ENCODE results near the gene TPM2.

Gene TPM2

DNA sequence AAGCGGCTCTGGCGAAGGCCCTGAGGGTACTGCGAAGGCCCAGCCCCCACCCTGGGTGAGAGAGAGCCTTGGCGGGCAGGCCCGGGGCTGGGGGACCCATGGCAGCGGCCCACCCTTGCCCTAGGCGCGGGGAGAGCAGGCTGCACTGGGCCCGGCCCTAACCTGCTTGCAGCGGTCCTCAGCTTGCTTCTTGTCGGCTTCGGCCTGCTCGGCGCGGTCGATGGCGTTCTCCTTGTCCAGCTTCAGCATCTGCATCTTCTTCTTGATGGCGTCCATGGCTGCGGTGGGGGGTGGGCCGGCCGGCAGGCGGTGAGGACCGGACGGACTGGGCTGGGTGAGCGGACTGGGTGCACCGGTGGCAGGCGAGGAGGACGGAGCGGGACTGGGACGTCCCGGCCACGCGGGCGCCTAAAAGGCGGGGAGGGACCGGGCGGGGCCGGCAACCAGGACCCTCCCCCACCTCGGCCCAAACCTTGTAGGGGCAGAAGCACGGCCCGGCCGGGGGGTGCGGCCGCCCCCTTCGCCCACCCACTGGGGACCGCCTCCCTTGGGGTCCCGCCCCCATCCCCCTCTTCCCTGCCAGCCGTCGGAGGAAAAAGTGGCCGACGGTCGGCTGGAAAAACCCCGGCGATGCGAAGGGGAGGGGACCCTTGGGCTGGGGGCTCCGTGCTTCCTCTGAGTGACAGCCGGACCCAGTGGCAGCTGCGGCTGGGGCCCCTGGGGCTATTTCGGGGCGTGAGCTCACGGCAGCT, at the start of gene TPM2:
TPM2 (minus strand) TSS at position 384 of the 752 bp plus-strand sequence; CDS start at position 276, 108 bp downstream.
- H3K4me1 ChIP-seq (ENCODE audit: insufficient read depth, low read length) = peaks cover 7% of the 10 kb centered on the region
- peak within 1 kb of the TSS; percentile 57 for H3K4me3 ChIP-seq (ENCODE audit: low read length)
- no peaks in the 10 kb centered on the region for H3K36me3 ChIP-seq (ENCODE audit: insufficient read depth, low read length)
- H2AFZ ChIP-seq (ENCODE audit: low read depth, low read length) = peak within 1 kb of the TSS; percentile 100
- H3K9me3 ChIP-seq (ENCODE audit: low read length) = no peaks in the 10 kb centered on the region
- H3K27me3 ChIP-seq (ENCODE audit: insufficient read depth, low read length) = no peaks in the 10 kb centered on the region

GRCh38 chr9:35738924-35739323, 49.2 kb upstream of the TPM2 start:
- no peak overlapping the region for H3K4me3 ChIP-seq (ENCODE audit: low read length)
- H3K4me1 ChIP-seq (ENCODE audit: insufficient read depth, low read length) = no peaks in the 10 kb centered on the region
- H3K9me3 ChIP-seq (ENCODE audit: low read length) = no peaks in the 10 kb centered on the region
- peaks cover 85% of the 10 kb centered on the region for H3K36me3 ChIP-seq (ENCODE audit: insufficient read depth, low read length)
- no peak overlapping the region for H2AFZ ChIP-seq (ENCODE audit: low read depth, low read length)
- H3K27me3 ChIP-seq (ENCODE audit: insufficient read depth, low read length) = no peaks in the 10 kb centered on the region

DNA sequence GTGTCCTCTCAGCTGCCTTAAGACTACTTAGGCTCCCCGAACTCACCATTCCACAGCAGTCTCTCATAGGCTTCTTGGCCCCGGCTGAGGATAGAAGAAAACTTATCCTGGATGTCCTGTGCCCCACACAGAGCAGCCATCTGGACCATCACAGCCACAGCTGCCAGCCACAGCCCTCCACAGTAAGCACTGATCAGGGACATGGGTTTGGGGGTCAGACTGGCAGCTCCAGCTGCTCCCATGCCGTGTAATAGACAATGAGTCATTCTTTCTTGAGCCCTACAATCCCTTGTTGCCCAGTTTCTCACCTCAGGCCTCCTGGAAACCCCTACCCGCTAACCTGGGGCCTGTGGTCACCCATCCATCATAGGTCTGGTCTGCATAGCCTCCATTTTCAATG, 48.5 kb upstream of the TPM2 start:
- H3K9me3 ChIP-seq (ENCODE audit: low read length) = no peaks in the 10 kb centered on the region
- H3K4me1 ChIP-seq (ENCODE audit: insufficient read depth, low read length) = peaks cover 5% of the 10 kb centered on the region
- peaks cover 78% of the 10 kb centered on the region for H3K36me3 ChIP-seq (ENCODE audit: insufficient read depth, low read length)
- no peak overlapping the region for H2AFZ ChIP-seq (ENCODE audit: low read depth, low read length)
- H3K27me3 ChIP-seq (ENCODE audit: insufficient read depth, low read length) = no peaks in the 10 kb centered on the region
- no peak overlapping the region for H3K4me3 ChIP-seq (ENCODE audit: low read length)

DNA sequence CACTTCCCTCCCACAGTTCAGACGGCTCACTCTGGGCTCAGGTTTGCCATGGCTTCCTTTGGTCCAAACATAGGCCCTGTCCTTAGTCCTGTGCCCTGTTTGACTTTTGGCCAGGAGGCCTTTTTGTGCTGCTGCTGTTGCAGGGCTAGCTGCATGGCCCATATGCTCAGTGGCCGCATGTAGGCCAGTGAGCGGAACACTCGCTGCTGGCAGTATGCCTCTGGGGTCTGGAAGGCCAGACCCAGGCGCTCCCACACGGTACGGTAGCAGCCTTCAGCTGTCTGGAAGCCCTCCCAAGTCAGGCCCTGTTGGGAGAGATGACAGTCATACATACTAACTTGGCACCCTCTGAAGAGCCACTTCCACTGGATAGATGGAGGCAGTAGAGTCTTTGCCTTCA, 47.4 kb upstream of the TPM2 start:
- H3K27me3 ChIP-seq (ENCODE audit: insufficient read depth, low read length) = no peaks in the 10 kb centered on the region
- no peaks in the 10 kb centered on the region for H3K9me3 ChIP-seq (ENCODE audit: low read length)
- peaks cover 9% of the 10 kb centered on the region for H3K4me1 ChIP-seq (ENCODE audit: insufficient read depth, low read length)
- H2AFZ ChIP-seq (ENCODE audit: low read depth, low read length) = no peak overlapping the region
- no peak overlapping the region for H3K4me3 ChIP-seq (ENCODE audit: low read length)
- peaks cover 67% of the 10 kb centered on the region for H3K36me3 ChIP-seq (ENCODE audit: insufficient read depth, low read length)

DNA sequence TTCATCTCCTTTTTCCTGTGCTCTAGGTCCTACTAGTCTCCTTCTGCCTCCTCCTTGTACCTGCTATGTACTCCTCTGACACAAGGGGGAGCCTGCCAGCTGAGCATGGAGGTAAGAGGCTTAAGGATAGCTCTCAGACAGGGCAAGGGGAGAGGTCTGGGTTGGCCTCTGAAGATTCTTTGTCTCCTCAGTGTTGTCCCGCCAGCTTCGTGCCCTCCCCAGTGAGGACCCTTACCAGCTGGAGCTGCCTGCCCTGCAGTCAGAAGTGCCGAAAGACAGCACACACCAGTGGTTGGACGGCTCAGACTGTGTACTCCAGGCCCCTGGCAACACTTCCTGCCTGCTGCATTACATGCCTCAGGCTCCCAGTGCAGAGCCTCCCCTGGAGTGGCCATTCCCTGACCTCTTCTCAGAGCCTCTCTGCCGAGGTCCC, 46.5 kb upstream of the TPM2 start:
- Histone ChIP-seq H3K4me1 (ENCODE audit: insufficient read depth, low read length) (peaks cover 11% of the 10 kb centered on the region), H2AFZ (ENCODE audit: low read depth, low read length) (no peak overlapping the region), H3K9me3 (ENCODE audit: low read length) (no peaks in the 10 kb centered on the region), H3K36me3 (ENCODE audit: insufficient read depth, low read length) (peaks cover 59% of the 10 kb centered on the region), H3K27me3 (ENCODE audit: insufficient read depth, low read length) (no peaks in the 10 kb centered on the region), H3K4me3 (ENCODE audit: low read length) (no peak overlapping the region)

GRCh38 chr9:35734096-35734495, 44.4 kb upstream of the TPM2 start:
- peaks cover 39% of the 10 kb centered on the region for H3K36me3 ChIP-seq (ENCODE audit: insufficient read depth, low read length)
- H3K4me3 ChIP-seq (ENCODE audit: low read length) = no peak overlapping the region
- H2AFZ ChIP-seq (ENCODE audit: low read depth, low read length) = no peak overlapping the region

DNA sequence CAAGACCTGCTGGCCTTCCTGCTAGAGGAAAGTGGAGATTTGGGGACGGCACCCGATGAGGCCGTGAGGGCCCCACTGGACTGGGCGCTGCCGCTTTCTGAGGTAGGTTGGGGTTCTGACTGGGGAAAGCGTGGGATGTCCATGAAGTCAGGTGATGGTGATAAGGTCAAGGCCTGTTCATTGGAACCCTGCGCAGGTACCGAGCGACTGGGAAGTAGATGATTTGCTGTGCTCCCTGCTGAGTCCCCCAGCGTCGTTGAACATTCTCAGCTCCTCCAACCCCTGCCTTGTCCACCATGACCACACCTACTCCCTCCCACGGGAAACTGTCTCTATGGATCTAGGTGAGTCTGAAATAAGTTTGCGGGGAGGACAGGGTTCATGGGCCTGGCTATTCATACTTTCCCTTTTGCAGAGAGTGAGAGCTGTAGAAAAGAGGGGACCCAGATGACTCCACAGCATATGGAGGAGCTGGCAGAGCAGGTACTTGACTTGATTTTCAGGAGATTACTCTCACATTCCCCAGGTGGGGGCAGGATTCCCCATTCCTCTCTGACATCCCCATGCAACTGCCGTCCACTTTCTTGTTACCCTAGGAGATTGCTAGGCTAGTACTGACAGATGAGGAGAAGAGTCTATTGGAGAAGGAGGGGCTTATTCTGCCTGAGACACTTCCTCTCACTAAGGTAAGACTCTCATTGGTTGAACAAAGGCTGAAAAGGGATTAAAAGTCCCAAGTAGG, 43.2 kb upstream of the TPM2 start:
- peak overlapping the region; percentile 34 for H2AFZ ChIP-seq (ENCODE audit: low read depth, low read length)
- peaks cover 43% of the 10 kb centered on the region for H3K4me1 ChIP-seq (ENCODE audit: insufficient read depth, low read length)
- peaks cover 27% of the 10 kb centered on the region for H3K36me3 ChIP-seq (ENCODE audit: insufficient read depth, low read length)
- no peaks in the 10 kb centered on the region for H3K9me3 ChIP-seq (ENCODE audit: low read length)
- no peaks in the 10 kb centered on the region for H3K27me3 ChIP-seq (ENCODE audit: insufficient read depth, low read length)
- H3K4me3 ChIP-seq (ENCODE audit: low read length) = peak overlapping the region; percentile 78

More at GRCh38 chr9:35734096-35734495, 44.4 kb upstream of the TPM2 start:
- Histone ChIP-seq H3K27me3 (ENCODE audit: insufficient read depth, low read length) (no peaks in the 10 kb centered on the region), H3K9me3 (ENCODE audit: low read length) (no peaks in the 10 kb centered on the region), H3K4me1 (ENCODE audit: insufficient read depth, low read length) (peaks cover 32% of the 10 kb centered on the region)

GRCh38 chr9:35732185-35732799, 42.6 kb upstream of the TPM2 start, which contains the start of the genes CREB3 and TLN1:
Gene CREB3 (plus strand): TSS chr9:35732666. CDS start chr9:35732773, 107 bp downstream.
Gene TLN1 (minus strand): TSS chr9:35732195. CDS start chr9:35725694, 6,501 bp downstream.
- peak within 1 kb of the TSS; percentile 78 for H3K4me3 ChIP-seq (ENCODE audit: low read length)
- H2AFZ ChIP-seq (ENCODE audit: low read depth, low read length) = peak within 1 kb of the TSS; percentile 34
- H3K9me3 ChIP-seq (ENCODE audit: low read length) = no peaks in the 10 kb centered on the region
- H3K27me3 ChIP-seq (ENCODE audit: insufficient read depth, low read length) = no peaks in the 10 kb centered on the region
- H3K36me3 ChIP-seq (ENCODE audit: insufficient read depth, low read length) = peaks cover 21% of the 10 kb centered on the region
- peaks cover 50% of the 10 kb centered on the region for H3K4me1 ChIP-seq (ENCODE audit: insufficient read depth, low read length)

- H3K9me3 ChIP-seq (ENCODE audit: low read length) = no peaks in the 10 kb centered on the region
- peaks cover 17% of the 10 kb centered on the region for H3K36me3 ChIP-seq (ENCODE audit: insufficient read depth, low read length)
- peak overlapping the region; percentile 34 for H2AFZ ChIP-seq (ENCODE audit: low read depth, low read length)
- peak overlapping the region; percentile 78 for H3K4me3 ChIP-seq (ENCODE audit: low read length)
- no peaks in the 10 kb centered on the region for H3K27me3 ChIP-seq (ENCODE audit: insufficient read depth, low read length)
- H3K4me1 ChIP-seq (ENCODE audit: insufficient read depth, low read length) = peaks cover 51% of the 10 kb centered on the region
Observed at GRCh38 chr9:35731415-35732184, 41.9 kb upstream of the TPM2 start.

DNA sequence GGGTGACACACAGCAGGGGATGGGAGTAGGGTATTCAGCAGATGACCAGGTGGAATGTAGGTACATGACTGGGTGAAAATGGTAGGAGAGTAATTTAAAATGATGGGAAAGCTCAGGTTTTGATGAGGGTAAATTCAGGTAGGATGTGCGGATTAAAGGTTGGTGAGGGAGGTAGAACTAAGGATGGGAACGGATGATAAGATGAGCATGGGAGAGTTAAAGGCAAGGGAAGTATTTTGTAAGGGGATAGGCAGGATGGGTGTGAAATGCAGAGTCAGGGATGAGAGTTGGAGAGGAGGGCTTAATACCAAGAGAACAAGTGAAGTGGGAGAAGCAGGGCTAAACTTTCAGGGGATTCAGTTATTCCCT, 40.7 kb upstream of the TPM2 start:
- H3K9me3 ChIP-seq (ENCODE audit: low read length) = no peaks in the 10 kb centered on the region
- no peaks in the 10 kb centered on the region for H3K27me3 ChIP-seq (ENCODE audit: insufficient read depth, low read length)
- H3K36me3 ChIP-seq (ENCODE audit: insufficient read depth, low read length) = peaks cover 12% of the 10 kb centered on the region
- no peak overlapping the region for H2AFZ ChIP-seq (ENCODE audit: low read depth, low read length)
- peaks cover 51% of the 10 kb centered on the region for H3K4me1 ChIP-seq (ENCODE audit: insufficient read depth, low read length)
- H3K4me3 ChIP-seq (ENCODE audit: low read length) = peak overlapping the region; percentile 78

DNA sequence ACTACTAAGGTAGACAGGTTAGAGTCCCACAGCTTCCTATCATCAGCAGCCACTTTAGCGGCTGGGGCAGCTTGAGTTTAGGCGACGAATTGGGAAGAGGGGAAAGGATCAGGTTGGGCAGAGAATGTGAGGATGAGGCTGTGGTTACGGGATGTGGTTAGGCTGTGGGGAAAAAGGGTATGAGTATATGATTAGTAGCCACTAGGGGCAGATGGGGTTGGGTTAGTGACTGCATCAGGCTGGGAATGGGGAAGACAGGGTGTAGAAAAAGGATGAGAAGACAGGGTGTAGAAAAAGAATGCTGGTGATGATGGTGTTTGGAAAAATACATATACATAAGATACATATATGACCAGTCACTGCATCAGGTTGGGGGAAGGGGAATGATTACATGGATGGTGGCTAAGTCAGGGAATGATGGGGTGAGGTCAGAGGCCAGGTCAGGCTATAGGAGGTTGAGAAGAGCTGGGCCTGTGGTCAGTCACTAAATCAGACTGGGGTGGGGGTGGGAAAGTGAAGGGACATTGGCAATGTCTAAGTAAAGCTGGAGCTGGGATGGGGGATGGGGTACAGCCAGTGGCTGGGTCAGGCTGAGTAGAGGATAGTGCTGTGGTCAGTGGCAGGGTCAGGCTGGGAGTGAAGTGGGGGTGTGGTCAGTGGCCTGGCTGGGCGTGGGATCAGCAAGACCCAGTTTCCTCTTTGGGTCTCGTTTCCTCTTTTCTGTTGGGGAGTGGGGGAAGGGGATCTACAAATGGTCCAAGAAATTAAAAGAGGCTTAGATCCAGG, 40.2 kb upstream of the TPM2 start:
- peaks cover 12% of the 10 kb centered on the region for H3K36me3 ChIP-seq (ENCODE audit: insufficient read depth, low read length)
- no peak overlapping the region for H3K4me3 ChIP-seq (ENCODE audit: low read length)
- peaks cover 51% of the 10 kb centered on the region for H3K4me1 ChIP-seq (ENCODE audit: insufficient read depth, low read length)
- H3K27me3 ChIP-seq (ENCODE audit: insufficient read depth, low read length) = no peaks in the 10 kb centered on the region
- H3K9me3 ChIP-seq (ENCODE audit: low read length) = no peaks in the 10 kb centered on the region
- no peak overlapping the region for H2AFZ ChIP-seq (ENCODE audit: low read depth, low read length)

GRCh38 chr9:35729101-35729500, 39.4 kb upstream of the TPM2 start:
- Histone ChIP-seq H3K36me3 (ENCODE audit: insufficient read depth, low read length) (peaks cover 19% of the 10 kb centered on the region), H3K9me3 (ENCODE audit: low read length) (no peaks in the 10 kb centered on the region), H2AFZ (ENCODE audit: low read depth, low read length) (no peak overlapping the region), H3K4me1 (ENCODE audit: insufficient read depth, low read length) (peaks cover 51% of the 10 kb centered on the region), H3K4me3 (ENCODE audit: low read length) (no peak overlapping the region), H3K27me3 (ENCODE audit: insufficient read depth, low read length) (no peaks in the 10 kb centered on the region)
